HepG2 (cell line): ENCODE data around the gene SLC25A22. TPM values are rescaled to one million over a fixed set of nuclear protein-coding genes. Genes with fewer than 3 reads are reported as not detected.

Experiments
- ATAC-seq: fragments of 200-7000 bp; cut with Tn5 transposase; 3 replicates; pipeline ENCODE4 v1.9.1; 2020; ENCODE audit warnings: mild to moderate bottlenecking, moderate library complexity
- BruUV-seq: library from RNA; stranded (reverse); fragments of 400-500 nt; replicated peaks from 2 replicates; lab custom pipeline; 2021; lab: Mats Ljungman, UMichigan
- CTCF ChIA-PET: fragments of 300-600 bp; formaldehyde crosslinking; extraction: SDS; loops from one replicate; lab custom pipeline; 2021; ENCODE audit warnings: low total read pairs, inconsistent platforms, low intra/inter-chr PET ratio; lab: Yijun Ruan, JAX
- POLR2A ChIA-PET: fragments of 350-600 bp; sonication (Branson Sonifier 250); formaldehyde crosslinking; loops from one replicate; lab custom pipeline; 2020; ENCODE audit warnings: antibody characterized with exemption, inconsistent platforms; lab: Yijun Ruan, JAX
- DNase-seq: peaks from one replicate; pipeline ENCODE4 v3.0.0-alpha.2; 2015; ENCODE audit warnings: low spot score
- FAIRE-seq: peaks from 3 replicates; lab custom pipeline; 2011; peaks lifted over from hg19 to GRCh38; lab: Jason Lieb, UNC
- H2AFZ ChIP-seq: one replicate; pipeline ENCODE4 v1.6.1; 2011; ENCODE audit warnings: low read length, inconsistent platforms
- H3K27ac ChIP-seq: fragments of 300-600 bp; 3 replicates; pipeline ENCODE4 v1.8.0; 2011; ENCODE audit warnings: mixed run types, mild to moderate bottlenecking, mixed read lengths, low read length, inconsistent platforms; ENCODE audit not compliant: insufficient read depth; ENCODE audit errors: extremely low read length
- H3K27me3 ChIP-seq, 2 experiments: fragments of 200-600 bp in 1 of 2; 2 replicates in 1 of 2; 3 replicates in 1 of 2; pipeline versions ENCODE4 v1.6.0 to v1.8.0; 2011; ENCODE audit warnings: low read length in 2 of 2, mild to moderate bottlenecking in 2 of 2, moderate library complexity in 2 of 2, inconsistent platforms in 1 of 2; ENCODE audit not compliant: insufficient read depth in 2 of 2, control insufficient read depth in 1 of 2
- H3K36me3 ChIP-seq, 2 experiments: fragments of 200-600 bp in 1 of 2; replicated peaks in 1 of 2; 2 replicates in 1 of 2; 3 replicates in 1 of 2; pipeline versions ENCODE4 v1.5.1 to v1.8.0; 2011; ENCODE audit warnings: low read length in 2 of 2, inconsistent platforms in 1 of 2; ENCODE audit not compliant: insufficient read depth in 2 of 2, control insufficient read depth in 1 of 2
- H3K4me1 ChIP-seq: 2 replicates; pipeline ENCODE4 v1.5.1; 2012; ENCODE audit warnings: low read length, inconsistent platforms; ENCODE audit not compliant: insufficient read depth
- H3K4me2 ChIP-seq: 2 replicates; pipeline ENCODE4 v1.6.0; 2011; ENCODE audit warnings: low read depth, low read length, inconsistent platforms
- H3K4me3 ChIP-seq, 3 experiments: fragments of 200-600 bp in 1 of 3; sonication (generic), shearing (Covaris generic) in 1 of 3; replicated peaks in 1 of 3; 2 replicates each; pipeline ENCODE4 v1.5.1; 2011 to 2016; ENCODE audit warnings: low read length in 3 of 3, inconsistent platforms in 2 of 3, low read depth in 2 of 3, mild to moderate bottlenecking in 2 of 3, control low read depth in 1 of 3, mixed read lengths in 1 of 3; ENCODE audit not compliant: insufficient read depth in 1 of 3
- H3K79me2 ChIP-seq: one replicate; pipeline ENCODE4 v1.6.1; 2011; ENCODE audit warnings: low read length, inconsistent platforms; ENCODE audit not compliant: insufficient read depth
- H3K9ac ChIP-seq: 2 replicates; pipeline ENCODE4 v1.6.0; 2011; ENCODE audit warnings: mild to moderate bottlenecking, low read depth, low read length, inconsistent platforms; ENCODE audit not compliant: insufficient read depth
- H3K9me3 ChIP-seq: 2 replicates; pipeline ENCODE4 v1.5.1; 2012; ENCODE audit warnings: mild to moderate bottlenecking, low read length
- H4K20me1 ChIP-seq: 2 replicates; pipeline ENCODE4 v1.6.0; 2011; ENCODE audit warnings: inconsistent platforms, mild to moderate bottlenecking, low read length, moderate library complexity; ENCODE audit not compliant: insufficient read depth
- AGO2 ChIP-seq: fragments of 200-400 bp; formaldehyde crosslinking; optimal IDR thresholded peaks from 2 replicates; pipeline ENCODE3; 2017; ENCODE audit warnings: mild to moderate bottlenecking, low read depth, low read length, moderate library complexity
- POLR2AphosphoS5 ChIP-seq: IDR thresholded peaks from 2 replicates; pipeline ENCODE4 v1.6.1; 2012; ENCODE audit warnings: low read depth, low read length
- RBFOX2 ChIP-seq: fragments of 200-400 bp; formaldehyde crosslinking; IDR thresholded peaks from 2 replicates; pipeline ENCODE4 v1.6.1; 2017; ENCODE audit warnings: low read depth, mild to moderate bottlenecking, low read length
- WGBS: methylation state at CpG from one replicate; pipeline ENCODE4 v1.1.6; 2017; ENCODE audit warnings: low lambda C conversion rate; 5-methylcytosine and 5-hydroxymethylcytosine counted together
- in situ Hi-C: cut with HindIII; loops from 2 replicates; pipeline ENCODE4 v1.10.0; 2017; ENCODE audit warnings: low pct_unique_long_range_greater_than_20kb; ENCODE audit not compliant: extremely low pct_ligation_motif_present
- intact Hi-C: fragments of 100-400 bp; cut with micrococcal nuclease; formaldehyde crosslinking; loops from one replicate; pipeline ENCODE4 v1.10.0; 2022; ENCODE audit not compliant: unreplicated experiment
- polyA plus RNA-seq, 8 experiments: library from polyadenylated mRNA; depleted of rRNA in 3 of 8; stranded (reverse) in 7 of 8; unstranded in 1 of 8; fragments of >200 nt; fragmentation: Illumina TruSeq in 4 of 8; extraction: Trizol in 4 of 8; gene quantifications; 2 replicates each; pipeline versions ENCODE4 v1.2.1 to v1.2.3, GENCODE V29; 2011 to 2016; ENCODE audit warnings: low read depth in 4 of 8, missing spikeins in 1 of 8, mixed read lengths in 1 of 8; ENCODE audit not compliant: insufficient read depth in 1 of 8
- total RNA-seq, 5 experiments: library from RNA; depleted of rRNA; stranded (reverse); fragments of >200 nt; fragmentation: Illumina TruSeq; extraction: Trizol; gene quantifications; 2 replicates each; pipeline ENCODE4 v1.2.3, GENCODE V29; 2016; ENCODE audit warnings: low read depth in 1 of 5
- TF ChIP-seq, protein P1 (sequence below): sonication (generic); formaldehyde crosslinking; IDR thresholded peaks from 2 replicates; pipeline ENCODE4 v1.9.0; 2022; ENCODE audit warnings: missing genetic modification reagents, mild to moderate bottlenecking, borderline replicate concordance
- TF ChIP-seq, protein P2 (sequence below): sonication (generic); formaldehyde crosslinking; IDR thresholded peaks from 2 replicates; pipeline ENCODE4 v1.8.1; 2023; ENCODE audit warnings: mild to moderate bottlenecking, missing genetic modification reagents

SLC25A22 gene
- total and polyA plus RNA-seq, 2 of the 13 experiments (the other 11 are each of a cell fraction or from before 2014, with no cell fraction given), result 12.4 to 19.2 TPM

DNA sequence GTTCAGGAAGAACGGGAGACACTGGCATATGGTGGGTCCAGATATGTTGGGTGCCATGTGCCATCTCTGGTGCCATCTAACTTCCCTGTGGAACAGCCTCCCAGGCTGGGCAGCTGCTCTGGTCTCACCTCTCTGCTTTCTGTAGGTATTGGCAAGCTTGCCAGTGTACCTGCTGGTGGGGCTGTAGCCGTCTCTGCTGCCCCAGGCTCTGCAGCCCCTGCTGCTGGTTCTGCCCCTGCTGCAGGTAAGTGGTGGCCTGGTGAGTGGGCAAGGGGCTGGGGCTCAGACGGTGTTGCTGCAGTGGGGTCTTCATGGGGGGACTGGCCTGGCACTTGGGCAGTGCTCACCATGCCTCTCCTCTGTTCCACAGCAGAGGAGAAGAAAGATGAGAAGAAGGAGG is 14.3 kb upstream of the SLC25A22 start:
- FAIRE-seq, result no peak
- no peak overlapping the region for H3K27ac ChIP-seq
- peaks cover 33% of the 10 kb centered on the region for H3K79me2 ChIP-seq
- H3K27me3 ChIP-seq, result no peaks in the 10 kb centered on the region; a peak in 1 of 5 replicates
- peaks cover 19 to 27% of the 10 kb centered on the region in 2 experiments for H3K36me3 ChIP-seq
- H4K20me1 ChIP-seq, result peaks cover 24% of the 10 kb centered on the region
- CTCF ChIA-PET, result no interaction called here
- H3K9ac ChIP-seq, result no peak overlapping the region
- POLR2A ChIA-PET, result interaction anchor here (0.8 to 1.9 kb wide), 4 partner anchors 9 to 140 kb away, joined by 3 to 9 read pairs (median 3); no protein-coding TSS in a partner anchor
- H3K4me1 ChIP-seq, result peaks cover 41% of the 10 kb centered on the region
- no peak for DNase-seq
- no TSS peak for BruUV-seq
- in situ Hi-C loops, result no loop called here
- intact Hi-C loops, result no loop called here
- peak overlapping the region; percentile 93; the same call in 1 of the 2 replicates for H3K4me2 ChIP-seq
- WGBS, result 90% methylated on average over 2 of the region's 3 CpGs
- TF ChIP-seq, protein P1, sequence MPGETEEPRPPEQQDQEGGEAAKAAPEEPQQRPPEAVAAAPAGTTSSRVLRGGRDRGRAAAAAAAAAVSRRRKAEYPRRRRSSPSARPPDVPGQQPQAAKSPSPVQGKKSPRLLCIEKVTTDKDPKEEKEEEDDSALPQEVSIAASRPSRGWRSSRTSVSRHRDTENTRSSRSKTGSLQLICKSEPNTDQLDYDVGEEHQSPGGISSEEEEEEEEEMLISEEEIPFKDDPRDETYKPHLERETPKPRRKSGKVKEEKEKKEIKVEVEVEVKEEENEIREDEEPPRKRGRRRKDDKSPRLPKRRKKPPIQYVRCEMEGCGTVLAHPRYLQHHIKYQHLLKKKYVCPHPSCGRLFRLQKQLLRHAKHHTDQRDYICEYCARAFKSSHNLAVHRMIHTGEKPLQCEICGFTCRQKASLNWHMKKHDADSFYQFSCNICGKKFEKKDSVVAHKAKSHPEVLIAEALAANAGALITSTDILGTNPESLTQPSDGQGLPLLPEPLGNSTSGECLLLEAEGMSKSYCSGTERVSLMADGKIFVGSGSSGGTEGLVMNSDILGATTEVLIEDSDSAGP (CRISPR knock-in tag), result no peak
- TF ChIP-seq AGO2 (peak; percentile 71), POLR2AphosphoS5 (0 out of 2 replicates have a peak, but pooled peaks have one; percentile 5), RBFOX2 (peak; percentile 10; the same call in 1 of the 2 replicates)
- TF ChIP-seq, protein P2, sequence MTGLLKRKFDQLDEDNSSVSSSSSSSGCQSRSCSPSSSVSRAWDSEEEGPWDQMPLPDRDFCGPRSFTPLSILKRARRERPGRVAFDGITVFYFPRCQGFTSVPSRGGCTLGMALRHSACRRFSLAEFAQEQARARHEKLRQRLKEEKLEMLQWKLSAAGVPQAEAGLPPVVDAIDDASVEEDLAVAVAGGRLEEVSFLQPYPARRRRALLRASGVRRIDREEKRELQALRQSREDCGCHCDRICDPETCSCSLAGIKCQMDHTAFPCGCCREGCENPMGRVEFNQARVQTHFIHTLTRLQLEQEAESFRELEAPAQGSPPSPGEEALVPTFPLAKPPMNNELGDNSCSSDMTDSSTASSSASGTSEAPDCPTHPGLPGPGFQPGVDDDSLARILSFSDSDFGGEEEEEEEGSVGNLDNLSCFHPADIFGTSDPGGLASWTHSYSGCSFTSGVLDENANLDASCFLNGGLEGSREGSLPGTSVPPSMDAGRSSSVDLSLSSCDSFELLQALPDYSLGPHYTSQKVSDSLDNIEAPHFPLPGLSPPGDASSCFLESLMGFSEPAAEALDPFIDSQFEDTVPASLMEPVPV (CRISPR knock-in tag), result no peak
- ATAC-seq, result no peak
- no peaks in the 10 kb centered on the region for H3K9me3 ChIP-seq
- no peak overlapping the region for H3K4me3 ChIP-seq
- H2AFZ ChIP-seq, result no peak overlapping the region
